CD14-positive monocyte (primary cell): ENCODE measurements around the gene SNAPC4. TPM values are rescaled to one million over a fixed set of nuclear protein-coding genes. Genes with fewer than 3 reads are reported as not detected.
A peak's percentile ranks its signal among the peaks of the same experiment; 100 is the strongest.

ENCODE experiments used
- DNase-seq, 3 donors: peaks; one replicate each; pipeline ENCODE4 v3.0.0-alpha.2; 2011 to 2022
- H2AFZ ChIP-seq: 2 replicates; pipeline ENCODE4 v1.6.0; 2012; ENCODE audit warnings: mild to moderate bottlenecking, low read depth, low read length, inconsistent platforms; ENCODE audit not compliant: insufficient read depth, poor library complexity, severe bottlenecking
- H3K27ac ChIP-seq, 2 donors: 1 replicate in 1 of 2; 2 replicates in 1 of 2; pipeline ENCODE4 v1.5.1; 2012 to 2013; ENCODE audit warnings: low read length in 2 of 2, control low read depth in 1 of 2, inconsistent platforms in 1 of 2, low read depth in 1 of 2, mild to moderate bottlenecking in 1 of 2
- H3K27me3 ChIP-seq, 2 donors: one replicate each; pipeline versions ENCODE4 v1.6.0 to v1.6.1; 2011 to 2013; ENCODE audit warnings: low read length in 2 of 2; ENCODE audit not compliant: control insufficient read depth in 2 of 2, insufficient read depth in 2 of 2
- H3K36me3 ChIP-seq, 2 donors: replicated peaks in 1 of 2; 1 replicate in 1 of 2; 2 replicates in 1 of 2; pipeline versions ENCODE4 v1.5.1 to v1.6.1; 2012 to 2013; ENCODE audit warnings: low read length in 2 of 2, control low read depth in 1 of 2, inconsistent platforms in 1 of 2, mild to moderate bottlenecking in 1 of 2; ENCODE audit not compliant: insufficient read depth in 2 of 2, control insufficient read depth in 1 of 2
- H3K4me1 ChIP-seq, 2 donors: 1 replicate in 1 of 2; 2 replicates in 1 of 2; pipeline versions ENCODE4 v1.5.1 to v1.6.1; 2012 to 2013; ENCODE audit warnings: low read length in 2 of 2, control low read depth in 1 of 2, inconsistent platforms in 1 of 2, mild to moderate bottlenecking in 1 of 2, moderate library complexity in 1 of 2; ENCODE audit not compliant: insufficient read depth in 2 of 2, control insufficient read depth in 1 of 2
- H3K4me2 ChIP-seq: replicated peaks from 2 replicates; pipeline ENCODE3; 2012; ENCODE audit warnings: low read length, moderate library complexity, mild to moderate bottlenecking; ENCODE audit not compliant: poor library complexity, severe bottlenecking; ENCODE audit errors: extremely low read depth
- H3K4me3 ChIP-seq, 3 experiments: fragments of 200-600 bp in 1 of 3; sonication (generic) in 1 of 3; replicated peaks in 1 of 3; 1 replicate in 2 of 3; 2 replicates in 1 of 3; pipeline ENCODE4 v1.5.1; 2011 to 2013; ENCODE audit warnings: low read length in 3 of 3, mild to moderate bottlenecking in 3 of 3, control low read depth in 2 of 3, low read depth in 2 of 3, inconsistent platforms in 1 of 3, moderate library complexity in 1 of 3
- H3K79me2 ChIP-seq: 2 replicates; pipeline ENCODE4 v1.6.0; 2012; ENCODE audit warnings: mild to moderate bottlenecking, control low read depth, inconsistent platforms, low read length, moderate library complexity; ENCODE audit not compliant: insufficient read depth
- H3K9ac ChIP-seq: 2 replicates; pipeline ENCODE4 v1.6.0; 2017; ENCODE audit warnings: low read length, mild to moderate bottlenecking; ENCODE audit not compliant: insufficient read depth, poor library complexity, severe bottlenecking
- H3K9me3 ChIP-seq, 2 donors: replicated peaks in 1 of 2; 1 replicate in 1 of 2; 2 replicates in 1 of 2; pipeline versions ENCODE4 v1.5.1 to v1.6.1; 2012 to 2013; ENCODE audit warnings: low read length in 2 of 2, control low read depth in 1 of 2; ENCODE audit not compliant: control insufficient read depth in 1 of 2, insufficient read depth in 1 of 2
- H4K20me1 ChIP-seq: 2 replicates; pipeline ENCODE4 v1.6.0; 2012; ENCODE audit warnings: mild to moderate bottlenecking, low read length, control low read depth, moderate library complexity; ENCODE audit not compliant: insufficient read depth
- H3K27ac Mint-ChIP-seq, 7 donors: one replicate each; pipeline ENCODE4 v1.8.0; 2020; ENCODE audit warnings: mild to moderate bottlenecking in 7 of 7, mixed read lengths in 7 of 7, moderate library complexity in 6 of 7, inconsistent platforms in 2 of 7
- H3K27me3 Mint-ChIP-seq, 3 donors: one replicate each; pipeline ENCODE4 v1.8.0; 2021 to 2022; ENCODE audit warnings: low read depth in 3 of 3, mild to moderate bottlenecking in 3 of 3, mixed read lengths in 3 of 3, moderate library complexity in 3 of 3, inconsistent platforms in 1 of 3
- H3K36me3 Mint-ChIP-seq, 2 donors: one replicate each; pipeline ENCODE4 v1.8.0; 2020; ENCODE audit warnings: mixed read lengths in 2 of 2, inconsistent platforms in 1 of 2, mild to moderate bottlenecking in 1 of 2
- H3K4me1 Mint-ChIP-seq: one replicate; pipeline ENCODE4 v1.8.0; 2020; ENCODE audit warnings: mild to moderate bottlenecking, mixed read lengths
- H3K4me3 Mint-ChIP-seq, 2 donors: one replicate each; pipeline ENCODE4 v1.8.0; 2020; ENCODE audit warnings: mild to moderate bottlenecking in 2 of 2, mixed read lengths in 2 of 2, moderate library complexity in 1 of 2
- H3K9me3 Mint-ChIP-seq, 7 donors: one replicate each; pipeline ENCODE4 v1.8.0; 2020 to 2022; ENCODE audit warnings: mixed read lengths in 7 of 7, mild to moderate bottlenecking in 6 of 7, moderate library complexity in 6 of 7, inconsistent platforms in 2 of 7
- CTCF ChIP-seq: fragments of 200-600 bp; IDR thresholded peaks from one replicate; pipeline ENCODE4 v1.8.0; 2022; ENCODE audit warnings: antibody characterized with exemption, mild to moderate bottlenecking
- WGBS: methylation state at CpG from one replicate; pipeline ENCODE4 v1.1.5; 2013; ENCODE audit warnings: missing lambda C conversion rate; ENCODE audit not compliant: insufficient coverage; 5-methylcytosine and 5-hydroxymethylcytosine counted together
- intact Hi-C, 2 donors: fragments of 100-400 bp; cut with micrococcal nuclease; formaldehyde crosslinking; loops; one replicate each; pipeline versions ENCODE4 v1.15.0 to v1.15.1; 2023
- polyA plus RNA-seq, 3 donors: library from polyadenylated mRNA; depleted of rRNA in 1 of 3; unstranded in 2 of 3; stranded (reverse) in 1 of 3; fragments of 300-500 nt in 2 of 3; fragments of >200 nt in 1 of 3; fragmentation: Illumina TruSeq in 2 of 3; gene quantifications; 1 replicate in 2 of 3; 2 replicates in 1 of 3; pipeline ENCODE4 v1.2.3, GENCODE V29; 2012 to 2021

SNAPC4 gene
- polyA plus RNA-seq, 3 donors, result 0.59 to 6.7 (median 1.2) TPM

- no peak for DNase-seq
- peak overlapping the region; percentile 80 for H2AFZ ChIP-seq
- H3K9ac ChIP-seq, result peak overlapping the region; percentile 71
- peak overlapping the region; percentile 98 for H3K4me2 ChIP-seq
- peaks cover 38 to 49% of the 10 kb centered on the region in 2 donors for H3K4me1 ChIP-seq
- 96% methylated on average over 12 of the region's 14 CpGs for WGBS
- H3K4me1 Mint-ChIP-seq, result peaks cover 27% of the 10 kb centered on the region
- H3K36me3 ChIP-seq, result peaks cover 32 to 39% of the 10 kb centered on the region in 2 donors
- H3K27ac ChIP-seq, result peak overlapping the region; percentile 45 to 75
- H3K27me3 Mint-ChIP-seq, result no peaks in the 10 kb centered on the region
- peaks cover 32% of the 10 kb centered on the region for H4K20me1 ChIP-seq
- no peaks in the 10 kb centered on the region for H3K9me3 Mint-ChIP-seq
- TF ChIP-seq CTCF, result no peak
- peaks cover 25% of the 10 kb centered on the region for H3K79me2 ChIP-seq
- no peak overlapping the region for H3K4me3 Mint-ChIP-seq
- no peaks in the 10 kb centered on the region for H3K9me3 ChIP-seq
- peak overlapping the region in 2 of 3 experiments; percentile 67 to 88 for H3K4me3 ChIP-seq
- H3K27me3 ChIP-seq, result no peaks in the 10 kb centered on the region
- intact Hi-C loops, result no loop called here
- H3K27ac Mint-ChIP-seq, result peak overlapping the region in 3 of 7 donors; percentile 33 to 85 (median 76)
- H3K36me3 Mint-ChIP-seq, result peaks cover 14 to 33% of the 10 kb centered on the region in 2 donors
Observed at GRCh38 chr9:136374183-136374575, 25.8 kb downstream of the SNAPC4 start.

DNA sequence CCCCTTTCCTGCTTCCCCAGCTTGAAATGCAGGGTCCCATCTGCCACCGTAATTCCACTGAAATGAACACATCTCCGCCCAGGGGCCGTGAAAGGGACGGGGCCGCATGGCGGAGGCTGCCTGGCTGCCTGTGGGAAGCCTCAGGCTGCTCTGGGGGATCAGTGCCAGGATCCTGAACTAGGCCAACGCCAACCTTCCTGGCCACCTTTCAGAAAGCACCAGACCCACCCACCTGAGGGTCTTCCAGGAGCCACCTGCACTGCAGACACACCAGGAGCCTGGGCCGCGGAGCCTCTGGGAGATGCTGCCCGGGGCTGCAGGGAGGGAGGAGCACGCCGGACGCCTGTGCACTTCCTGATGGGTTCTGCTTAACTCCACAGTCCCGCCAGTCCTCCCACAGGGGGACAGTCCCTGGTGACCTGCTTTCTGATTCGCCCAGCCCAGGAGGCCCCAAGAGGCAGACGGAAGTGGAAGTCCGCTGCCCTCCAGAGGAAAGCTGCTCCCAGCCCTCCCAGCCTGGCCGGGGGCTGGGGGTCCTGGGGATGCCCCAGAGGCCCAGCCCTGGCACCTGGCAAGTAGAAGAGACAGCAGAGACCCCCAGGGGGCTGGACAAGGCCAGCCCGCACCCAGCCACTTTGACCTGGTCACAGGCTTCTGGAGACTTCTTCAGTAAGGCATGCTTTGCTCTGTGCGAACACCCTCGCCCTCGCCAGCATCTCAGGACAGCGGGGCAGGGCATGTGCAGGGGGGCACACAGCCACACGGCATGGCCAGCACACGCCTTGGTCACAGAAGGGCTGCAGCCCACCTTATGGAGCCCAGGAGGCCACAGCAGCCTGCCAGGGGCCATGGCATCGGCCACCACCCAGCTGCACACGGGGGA is 26.4 kb downstream of the SNAPC4 start, which contains the start of gene CARD9:
Gene CARD9 (minus strand): TSS at position 370 of the 883 bp plus-strand sequence. CDS start 1,591 bp downstream, outside the sequence.
- no peaks in the 10 kb centered on the region for H3K9me3 ChIP-seq
- peak within 1 kb of the TSS; percentile 67 to 88 (median 85) for H3K4me3 ChIP-seq
- no peak for TF ChIP-seq CTCF
- peak within 1 kb of the TSS; percentile 98 for H3K4me2 ChIP-seq
- peaks cover 38 to 49% of the 10 kb centered on the region in 2 donors for H3K4me1 ChIP-seq
- no peaks in the 10 kb centered on the region for H3K27me3 ChIP-seq
- Mint-ChIP-seq H3K4me3 (peak within 1 kb of the TSS; percentile 94), H3K4me1 (peaks cover 27% of the 10 kb centered on the region), H3K9me3 (no peaks in the 10 kb centered on the region), H3K36me3 (peaks cover 17 to 33% of the 10 kb centered on the region in 2 donors), H3K27me3 (no peaks in the 10 kb centered on the region), H3K27ac (peak within 1 kb of the TSS; percentile 70 to 94 (median 92))
- H3K27ac ChIP-seq, result peak within 1 kb of the TSS; percentile 45 to 75
- H3K9ac ChIP-seq, result peak within 1 kb of the TSS; percentile 71
- H2AFZ ChIP-seq, result peak within 1 kb of the TSS; percentile 80
- H4K20me1 ChIP-seq, result peaks cover 36% of the 10 kb centered on the region
- peaks cover 25% of the 10 kb centered on the region for H3K79me2 ChIP-seq
- DNase-seq, result peak; percentile 77 to 86 (median 82)
- intact Hi-C loops, result loop anchor here in 1 of 2 donors (2.0 kb wide), 1 partner anchor 27 kb away; the partner anchor contains the start of gene SNAPC4
- 35% methylated on average over 23 of the region's 27 CpGs for WGBS
- peaks cover 33 to 39% of the 10 kb centered on the region in 2 donors for H3K36me3 ChIP-seq
